HG02852 (cell line): ENCODE results near the gene GSTA3.
A peak's percentile ranks its signal among the peaks of the same experiment; 100 is the strongest.
"Not testable (repeated sequence)": the region's sequence is repeated elsewhere in the genome, so short reads cannot be mapped to it uniquely, and the experiment has no call there.

Source experiments
- ATAC-seq: cut with Tn5 transposase; IDR thresholded peaks from one replicate; pipeline ENCODE4 v1.9.1; 2021; ENCODE audit warnings: mild to moderate bottlenecking, moderate library complexity; ENCODE audit not compliant: unreplicated experiment

Gene GSTA3

GRCh38 chr6:52914516-52914915 is 5.0 kb upstream of the GSTA3 start:
- no peak for ATAC-seq

- ATAC-seq, result no peak
Measured at GRCh38 chr6:52910091-52910490, 593 bp upstream of the GSTA3 start.

DNA sequence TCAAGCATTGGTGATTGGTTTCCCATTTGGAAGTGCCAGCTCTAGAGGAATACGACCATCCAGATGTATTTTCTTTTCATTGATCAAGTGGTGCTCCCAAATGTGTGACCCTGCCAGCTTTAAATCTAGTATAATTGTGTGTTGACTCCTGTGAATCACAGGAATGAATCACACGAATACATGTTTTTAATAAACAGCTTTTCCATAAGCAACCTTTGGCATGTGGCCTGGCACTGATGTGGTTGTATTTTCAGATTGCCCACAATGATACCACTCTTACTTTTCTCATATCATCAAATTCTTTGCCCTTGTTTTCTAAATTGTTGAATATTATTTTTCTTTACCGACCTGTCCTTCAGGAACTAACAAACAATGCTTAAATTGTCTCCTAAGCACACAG is 367 bp downstream of the GSTA3 start:
- ATAC-seq, result no peak

DNA sequence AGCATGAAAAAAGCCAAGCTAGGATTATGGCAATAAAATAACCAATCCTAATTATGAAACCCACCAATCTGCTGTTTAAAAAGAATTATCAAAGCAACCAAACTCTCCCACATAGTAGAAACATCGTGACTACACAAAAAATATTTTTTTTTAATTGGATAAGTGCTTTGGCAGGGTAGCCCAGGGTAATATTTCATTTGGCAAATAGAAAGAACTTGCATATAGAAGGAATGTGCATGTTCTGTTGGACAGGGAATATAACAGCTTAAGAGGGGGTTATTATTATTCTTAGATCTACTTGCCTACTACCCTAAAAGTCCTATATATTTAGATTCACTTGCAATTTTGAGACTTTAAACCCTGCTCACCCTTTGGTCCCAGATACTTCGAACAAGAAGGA is 972 bp downstream of the GSTA3 start:
- no peak for ATAC-seq

GRCh38 chr6:52904562-52905279 is 4.8 kb downstream of the GSTA3 start:
- no peak for ATAC-seq

GRCh38 chr6:52900536-52900935 is 9.0 kb downstream of the GSTA3 start:
- no peak for ATAC-seq

GRCh38 chr6:52895790-52896189 is 13.7 kb downstream of the GSTA3 start:
- ATAC-seq, result not testable (repeated sequence)

- ATAC-seq, result no peak
Measured at GRCh38 chr6:52894285-52894684, 15.2 kb downstream of the GSTA3 start.

- no peak for ATAC-seq
Measured at GRCh38 chr6:52893803-52894202, 15.7 kb downstream of the GSTA3 start.

GRCh38 chr6:52893221-52893620 is 16.3 kb downstream of the GSTA3 start:
- no peak for ATAC-seq

DNA sequence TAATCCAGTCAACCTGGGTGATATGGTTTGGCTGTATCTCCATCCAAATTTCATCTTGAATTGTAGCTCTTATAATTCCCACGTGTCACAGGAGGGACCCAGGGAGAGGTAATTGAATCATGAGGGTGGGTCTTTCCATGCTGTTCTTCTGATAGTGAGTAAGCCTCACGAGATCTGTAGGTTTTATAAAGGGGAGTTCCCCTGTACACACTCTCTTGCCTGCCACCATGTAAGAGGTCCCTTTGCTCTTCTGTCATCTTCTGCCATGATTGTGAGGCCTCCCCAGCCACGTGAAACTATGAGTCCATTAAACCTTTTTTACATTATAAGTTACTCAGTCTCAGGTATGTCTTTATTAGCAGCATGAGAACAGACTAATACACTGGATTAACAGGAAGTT is 19.5 kb downstream of the GSTA3 start:
- no peak for ATAC-seq

- ATAC-seq, result no peak
Measured at GRCh38 chr6:52887910-52888524, 21.5 kb downstream of the GSTA3 start.

DNA sequence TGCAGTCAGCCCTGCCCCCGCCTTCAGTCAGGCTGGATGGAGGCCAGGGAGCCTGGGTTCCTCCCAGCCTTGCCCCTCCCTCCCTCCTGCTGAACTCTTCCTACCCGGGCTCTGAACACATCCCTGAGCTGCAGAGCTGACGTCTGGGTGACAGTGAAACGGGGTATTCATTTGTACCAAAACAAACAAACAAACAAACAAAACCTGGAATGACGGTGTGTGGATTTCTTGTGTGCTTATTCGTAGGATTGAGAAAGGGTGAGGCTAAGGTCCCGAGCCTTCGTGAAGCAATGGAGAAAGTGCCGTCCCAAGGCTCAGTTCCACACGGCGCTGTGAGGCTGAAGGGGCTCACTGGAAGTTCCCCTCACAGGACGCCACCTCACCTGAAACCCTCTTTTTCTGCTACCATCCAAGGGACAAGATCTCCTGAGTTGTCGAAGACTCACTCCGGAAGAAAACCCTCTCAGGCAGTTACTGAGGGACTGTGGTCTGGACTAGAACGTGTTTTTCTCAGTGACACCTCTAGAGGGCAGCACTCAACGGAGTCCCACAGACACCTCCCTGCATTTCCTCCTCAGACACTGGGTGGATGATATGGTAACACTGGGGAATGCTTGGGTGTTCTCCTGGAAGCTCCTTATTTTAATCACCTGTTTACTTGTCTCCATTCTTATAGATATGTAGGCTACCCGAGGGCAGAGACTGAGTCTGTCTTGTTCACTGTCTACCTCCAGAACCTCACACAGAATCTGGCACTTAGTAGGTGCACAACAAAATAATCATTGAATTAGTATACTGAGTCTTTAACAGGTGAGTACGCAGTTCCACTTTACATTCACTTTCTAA is 27.3 kb downstream of the GSTA3 start:
- peak; percentile 100 for ATAC-seq

GRCh38 chr6:52881662-52881995 is 27.9 kb downstream of the GSTA3 start:
- no peak for ATAC-seq

DNA sequence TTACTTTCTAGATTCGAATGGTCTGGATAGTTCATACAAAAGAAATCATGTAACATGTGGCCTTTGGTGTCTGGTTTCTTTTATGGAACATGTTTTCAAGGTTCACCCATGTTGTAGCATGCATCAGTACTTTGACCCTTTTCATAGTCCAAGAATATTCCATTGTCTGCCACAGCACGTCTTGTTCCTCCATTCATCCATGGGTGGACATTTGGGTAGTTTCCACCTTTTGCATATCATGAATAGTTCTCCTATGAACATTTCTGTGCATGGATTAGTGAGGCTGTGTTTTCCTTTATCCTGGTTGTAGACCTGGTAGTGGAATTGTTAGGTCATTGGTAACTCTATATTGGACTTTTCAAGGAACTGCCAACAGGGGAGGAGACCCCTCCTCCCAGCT is 31.7 kb downstream of the GSTA3 start:
- ATAC-seq, result no peak

DNA sequence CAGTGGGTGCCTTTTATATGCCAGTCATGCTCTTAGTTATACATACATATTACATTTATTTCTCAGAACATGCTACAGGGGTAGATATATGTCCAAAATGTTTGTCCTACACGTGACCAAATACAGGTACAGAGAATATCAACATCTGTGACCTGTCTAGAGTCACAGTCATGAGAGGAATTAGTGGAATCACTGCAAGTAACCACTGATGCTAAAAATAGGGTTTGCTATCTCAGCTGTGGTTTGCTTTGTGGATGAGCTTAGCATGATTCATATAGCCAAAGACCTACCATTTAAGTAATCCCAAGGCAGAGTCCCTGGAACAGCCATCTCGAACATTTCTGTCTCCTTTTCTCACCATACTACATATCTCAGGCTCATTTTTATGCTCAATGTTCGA is 32.3 kb downstream of the GSTA3 start:
- peak; percentile 46 for ATAC-seq

DNA sequence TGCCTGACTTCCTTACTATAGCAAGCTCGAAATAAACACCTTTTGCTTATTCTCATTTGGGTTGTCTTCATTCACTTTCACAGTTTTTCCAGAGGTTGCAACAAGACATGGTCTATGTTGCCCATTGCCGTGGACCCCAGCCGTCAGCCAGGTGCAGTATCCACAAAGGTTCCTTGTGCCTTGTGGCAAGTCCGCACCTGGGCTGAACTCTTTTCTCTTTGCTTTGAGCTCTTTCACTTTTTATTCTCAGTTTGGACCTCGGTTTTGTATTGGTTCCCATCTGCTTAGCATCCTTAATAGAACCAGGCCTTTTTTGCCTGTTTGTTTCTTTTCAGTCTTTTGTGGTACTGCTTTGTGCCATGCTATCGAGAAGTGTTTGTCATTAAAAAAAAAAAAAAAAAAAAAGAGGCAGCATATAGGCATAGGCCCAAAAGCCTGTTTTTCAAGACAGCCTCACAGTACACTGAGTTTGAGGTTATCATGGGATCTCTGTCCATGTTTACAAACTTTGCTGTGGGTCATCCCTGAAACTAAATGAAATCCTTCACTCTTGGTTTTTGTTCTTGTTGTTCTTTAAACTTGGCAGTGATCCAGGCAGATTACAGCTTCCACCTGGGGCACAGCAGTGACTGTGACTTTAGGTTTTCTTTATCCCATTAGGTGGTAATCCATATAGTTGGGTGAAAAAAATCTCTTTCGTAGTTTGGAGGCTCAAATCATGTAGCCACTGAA is 33.3 kb downstream of the GSTA3 start:
- ATAC-seq, result no peak

DNA sequence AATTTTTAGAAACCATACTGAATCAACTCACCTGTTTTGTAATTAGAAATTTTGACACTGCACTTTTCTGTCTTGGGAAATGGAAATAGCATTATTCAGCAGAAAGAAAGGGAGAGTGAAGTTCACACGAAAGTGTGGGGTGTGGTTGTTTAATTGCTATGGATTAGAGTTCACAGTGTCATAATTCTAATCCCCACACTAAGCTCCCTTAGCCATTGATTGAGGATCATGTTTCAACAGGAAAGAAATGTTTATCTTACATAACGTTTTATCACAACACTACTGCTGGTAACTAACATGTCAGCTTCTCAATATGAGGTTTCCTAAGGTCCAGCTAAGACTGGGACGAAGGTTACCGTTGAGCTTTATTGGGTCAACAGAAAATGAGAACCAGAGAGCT is 37.5 kb downstream of the GSTA3 start:
- no peak for ATAC-seq

- ATAC-seq, result no peak
Measured at GRCh38 chr6:52871621-52872020, 37.9 kb downstream of the GSTA3 start.

DNA sequence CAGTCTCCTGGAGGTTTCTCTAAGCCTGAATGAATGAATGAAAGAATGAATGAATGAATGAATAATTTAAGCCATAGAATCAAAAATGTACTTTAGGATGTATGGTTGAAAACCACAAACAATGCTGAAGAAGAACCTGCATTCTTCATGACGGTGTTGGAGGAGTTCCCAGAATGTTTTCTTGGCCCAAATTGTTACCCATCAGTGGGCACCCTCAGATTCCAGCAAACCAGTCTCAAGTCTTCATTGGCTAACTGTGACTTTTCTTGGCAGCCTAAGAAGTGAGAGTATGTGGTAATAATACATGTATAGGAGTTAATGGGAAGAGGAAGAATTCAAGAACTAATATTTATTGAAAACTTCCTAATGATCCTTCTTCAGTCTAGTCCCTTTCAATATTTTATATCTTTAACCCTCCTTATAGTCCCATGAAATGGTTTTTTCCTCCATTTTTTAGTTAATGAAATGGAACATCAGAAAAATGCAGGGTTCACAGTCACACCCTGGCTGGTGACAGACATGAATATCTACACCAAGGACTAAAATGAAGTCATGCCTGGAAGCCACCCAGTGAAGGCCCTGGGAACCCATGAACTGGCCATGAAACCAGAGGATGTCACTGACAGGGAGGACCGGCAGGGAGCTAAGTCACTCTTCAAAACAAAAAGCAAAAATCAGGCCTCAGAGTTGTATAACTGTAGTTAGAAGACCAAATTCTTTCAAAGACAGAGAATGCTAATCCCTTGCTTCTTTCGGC is 39.0 kb downstream of the GSTA3 start:
- not testable (repeated sequence) for ATAC-seq

DNA sequence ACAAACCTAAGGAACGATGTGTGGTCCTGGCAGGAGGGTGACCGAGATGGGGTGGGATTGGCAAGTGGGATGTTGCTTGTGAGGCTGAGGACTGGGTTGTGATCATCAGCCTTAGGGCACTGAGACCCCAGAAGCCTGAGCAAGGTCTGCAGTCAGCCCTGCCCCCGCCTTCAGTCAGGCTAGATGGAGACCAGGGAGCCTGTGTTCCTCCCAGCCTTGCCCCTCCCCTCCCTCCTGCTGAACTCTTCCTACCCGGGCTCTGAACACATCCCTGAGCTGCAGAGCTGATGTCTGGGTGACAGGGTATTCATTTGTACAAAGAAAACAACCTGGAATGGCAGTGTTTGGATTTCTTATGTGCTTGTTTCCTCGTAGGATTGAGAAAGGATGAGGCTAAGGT is 40.6 kb downstream of the GSTA3 start:
- not testable (repeated sequence) for ATAC-seq
